Kidney epithelial cell (primary cell): Measurements from ENCODE around the gene FMN2. TPM values are rescaled to one million over a fixed set of nuclear protein-coding genes. Genes with fewer than 3 reads are reported as not detected.

Experiments
- DNase-seq: peaks from one replicate; pipeline ENCODE4 v3.0.0-alpha.2; 2010; ENCODE audit warnings: low read depth
- H3K27me3 ChIP-seq: 2 replicates; pipeline ENCODE4 v1.6.0; 2011; ENCODE audit warnings: low read length; ENCODE audit not compliant: control insufficient read depth, insufficient read depth
- H3K36me3 ChIP-seq: 2 replicates; pipeline ENCODE4 v1.5.1; 2011; ENCODE audit warnings: low read length; ENCODE audit not compliant: control insufficient read depth, insufficient read depth
- H3K4me3 ChIP-seq: 2 replicates; pipeline ENCODE4 v1.5.1; 2011; ENCODE audit warnings: low read depth, mild to moderate bottlenecking, control low read depth, low read length
- CTCF ChIP-seq: IDR thresholded peaks from 2 replicates; pipeline ENCODE4 v1.5.1; 2011; ENCODE audit warnings: mild to moderate bottlenecking, moderate library complexity, low read length, control low read depth, inconsistent platforms; ENCODE audit not compliant: insufficient read depth, poor library complexity, severe bottlenecking
- total RNA-seq: library from RNA; depleted of rRNA; stranded (reverse); fragments of >200 nt; gene quantifications from 2 replicates; pipeline ENCODE4 v1.2.3, GENCODE V29; 2015

FMN2 gene
- total RNA-seq, 1 donor from 2014 or later = 0.33 TPM

DNA sequence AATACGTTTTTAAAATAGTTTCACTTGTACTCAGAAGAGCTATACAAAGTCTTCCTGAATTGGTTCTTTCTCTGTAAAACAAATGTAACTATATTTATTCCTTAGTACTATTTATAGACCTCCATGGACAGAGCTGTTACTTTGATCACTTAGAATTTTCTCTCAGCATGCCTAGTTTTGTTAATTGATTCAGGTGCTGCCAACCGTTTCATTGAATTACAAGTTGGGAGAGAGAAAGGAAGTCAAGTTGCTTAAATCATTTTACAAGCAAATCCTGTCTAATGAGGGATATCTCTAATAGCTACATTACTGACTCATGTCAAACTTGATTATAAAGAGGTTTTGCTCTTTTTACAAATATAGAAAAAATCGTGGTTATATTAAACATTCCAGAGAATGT is 241.0 kb downstream of the FMN2 start:
- Histone ChIP-seq H3K4me3 (no peak overlapping the region), H3K27me3 (no peaks in the 10 kb centered on the region), H3K36me3 (no peaks in the 10 kb centered on the region)
- no peak for TF ChIP-seq CTCF
- no peak for DNase-seq

- H3K4me3 ChIP-seq = no peak overlapping the region
- TF ChIP-seq CTCF = no peak
- H3K36me3 ChIP-seq = no peaks in the 10 kb centered on the region
- no peaks in the 10 kb centered on the region for H3K27me3 ChIP-seq
- DNase-seq = peak; percentile 71
Observed at GRCh38 chr1:240337781-240338180, 246.1 kb downstream of the FMN2 start.

DNA sequence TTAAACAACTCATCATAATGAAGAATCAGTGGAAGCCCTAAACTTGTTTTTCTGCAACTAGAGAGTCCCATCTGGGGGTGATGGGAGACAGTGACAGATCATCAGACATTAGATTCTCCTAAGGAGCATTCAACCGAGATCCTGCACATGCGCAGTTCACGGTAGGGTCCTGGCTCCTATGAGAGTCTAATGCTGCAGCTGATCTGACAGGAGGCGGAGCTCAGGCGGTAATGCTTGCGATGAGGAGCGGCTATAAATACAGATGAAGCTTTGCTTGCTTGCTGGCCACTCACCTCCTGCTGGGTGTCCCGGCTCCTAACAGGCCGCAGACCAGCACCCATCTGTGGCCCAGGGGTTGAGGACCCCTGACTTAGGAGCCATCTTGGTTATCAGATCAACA is 247.2 kb downstream of the FMN2 start:
- H3K4me3 ChIP-seq = no peak overlapping the region
- H3K27me3 ChIP-seq = no peaks in the 10 kb centered on the region
- no peaks in the 10 kb centered on the region for H3K36me3 ChIP-seq
- DNase-seq = no peak
- TF ChIP-seq CTCF = no peak

- Histone ChIP-seq H3K27me3 (no peaks in the 10 kb centered on the region), H3K36me3 (no peaks in the 10 kb centered on the region), H3K4me3 (no peak overlapping the region)
- DNase-seq = no peak
- TF ChIP-seq CTCF = no peak
Observed at GRCh38 chr1:240341365-240342250, 249.9 kb downstream of the FMN2 start.

DNA sequence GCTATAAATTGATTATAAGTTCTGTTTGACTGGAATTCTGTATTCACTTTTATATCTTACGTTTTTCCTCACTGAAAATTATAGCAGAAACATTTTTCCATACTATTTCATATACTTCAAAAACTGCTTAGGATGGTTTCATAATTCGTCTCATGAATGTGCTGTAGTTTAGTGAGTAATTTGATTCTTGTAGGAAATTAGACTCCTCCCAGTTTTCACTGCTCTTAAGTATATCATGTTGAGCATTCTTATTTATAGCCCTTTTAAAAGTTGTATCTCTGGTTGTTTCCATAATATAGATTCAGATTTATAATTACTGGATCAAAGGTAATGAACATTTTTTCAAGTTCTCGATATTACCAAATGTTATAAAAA is 250.6 kb downstream of the FMN2 start:
- TF ChIP-seq CTCF = no peak
- H3K27me3 ChIP-seq = no peaks in the 10 kb centered on the region
- no peak for DNase-seq
- no peak overlapping the region for H3K4me3 ChIP-seq
- no peaks in the 10 kb centered on the region for H3K36me3 ChIP-seq

- H3K36me3 ChIP-seq = no peaks in the 10 kb centered on the region
- no peak for DNase-seq
- TF ChIP-seq CTCF = no peak
- no peak overlapping the region for H3K4me3 ChIP-seq
- H3K27me3 ChIP-seq = no peaks in the 10 kb centered on the region
Observed at GRCh38 chr1:240343045-240343444, 251.4 kb downstream of the FMN2 start.
